Adipose tissue (tissue), 3 donors: Measurements from ENCODE around the gene VAMP2. TPM values are rescaled to one million over a fixed set of nuclear protein-coding genes. Genes with fewer than 3 reads are reported as not detected.
A peak's percentile ranks its signal among the peaks of the same experiment; 100 is the strongest.

Experiments used
- H3K27ac ChIP-seq: one replicate; pipeline ENCODE4 v1.5.1; 2013; ENCODE audit warnings: low read depth, low read length
- WGBS, 3 donors: extraction: QIAGEN DNeasy Blood & Tissue Kit; methylation state at CpG; one replicate each; pipeline ENCODE4 v1.1.7; 2013; 5-methylcytosine and 5-hydroxymethylcytosine counted together
- polyA plus RNA-seq, 3 donors: library from polyadenylated mRNA; stranded (reverse); fragments of 200-250 nt; gene quantifications; one replicate each; pipeline ENCODE4 v1.2.3, GENCODE V29; 2013
- donor health status: healthy with polysubstance abuse.
- donor health status: Bipolar disorder and iron deficiency.
- donor health status: healthy.

Gene VAMP2
- 10 to 100 TPM; 36.0 to 52.6 (median 49.6) TPM for polyA plus RNA-seq

GRCh38 chr17:8162233-8162996 lies at the start of gene VAMP2:
TSS of gene VAMP2 (minus strand) at chr17:8162948. CDS start at chr17:8162879, 69 bp downstream.
- peak within 1 kb of the TSS; percentile 68 for H3K27ac ChIP-seq
- WGBS, 3 donors: 0 to 1% (median 0%) methylated on average over 48 to 62 of the region's 75 CpGs

- 10 to 15% (median 12%) methylated on average over 22 of the region's 22 CpGs for WGBS, 3 donors
- H3K27ac ChIP-seq: no peak overlapping the region
These were observed 48.2 kb upstream of the VAMP2 start for GRCh38 chr17:8210761-8211458.

- H3K27ac ChIP-seq: no peak within 1 kb of the TSS
- WGBS, 3 donors: 2 to 4% (median 2%) methylated on average over 43 to 46 of the region's 46 CpGs
These were observed 47.4 kb upstream of the VAMP2 start, which contains the start of gene AURKB for GRCh38 chr17:8209907-8210760. TSS of gene AURKB (minus strand) at chr17:8210575. CDS start at chr17:8210224, 351 bp downstream.

GRCh38 chr17:8206536-8206935 lies 43.8 kb upstream of the VAMP2 start:
- 93 to 95% (median 94%) methylated on average over 12 of the region's 12 CpGs for WGBS, 3 donors
- no peak overlapping the region for H3K27ac ChIP-seq

- 86 to 88% (median 88%) methylated on average over 19 of the region's 19 CpGs for WGBS, 3 donors
- H3K27ac ChIP-seq: no peak overlapping the region
These were observed 42.2 kb upstream of the VAMP2 start for GRCh38 chr17:8204761-8205555.

GRCh38 chr17:8192070-8192815 lies 29.5 kb upstream of the VAMP2 start:
- 10 to 26% (median 19%) methylated on average over 12 of the region's 12 CpGs for WGBS, 3 donors
- no peak overlapping the region for H3K27ac ChIP-seq

GRCh38 chr17:8190506-8190905 lies 27.8 kb upstream of the VAMP2 start:
- whole genome bisulfite sequencing, 3 donors: 41 to 44% (median 42%) methylated on average over 6 of the region's 6 CpGs

GRCh38 chr17:8189711-8190477 lies 27.1 kb upstream of the VAMP2 start, which contains the start of gene BORCS6:
TSS of gene BORCS6 (minus strand) at chr17:8190180. CDS start at chr17:8190140, 40 bp downstream.
- H3K27ac ChIP-seq: peak within 1 kb of the TSS; percentile 36
- 0 to 1% (median 0%) methylated on average over 65 to 70 of the region's 70 CpGs for WGBS, 3 donors

More at GRCh38 chr17:8190506-8190905, 27.8 kb upstream of the VAMP2 start:
- no peak overlapping the region for H3K27ac ChIP-seq

GRCh38 chr17:8189041-8189710 lies 26.4 kb upstream of the VAMP2 start:
- H3K27ac ChIP-seq: no peak overlapping the region
- WGBS, 3 donors: 2 to 6% (median 5%) methylated on average over 58 to 67 of the region's 67 CpGs

- 25 to 37% (median 32%) methylated on average over 12 of the region's 12 CpGs for WGBS, 3 donors
- H3K27ac ChIP-seq: no peak overlapping the region
These were observed 25.6 kb upstream of the VAMP2 start for GRCh38 chr17:8188263-8188839.

- no peak overlapping the region for H3K27ac ChIP-seq
- 1% methylated on average over 25 of the region's 25 CpGs for WGBS, 3 donors
These were observed 24.9 kb upstream of the VAMP2 start for GRCh38 chr17:8187517-8188262.

- H3K27ac ChIP-seq: no peak overlapping the region
- 0 to 1% (median 0%) methylated on average over 32 of the region's 32 CpGs for WGBS, 3 donors
These were observed 24.2 kb upstream of the VAMP2 start for GRCh38 chr17:8186787-8187516.

GRCh38 chr17:8186446-8186786 lies 23.7 kb upstream of the VAMP2 start:
- 0% methylated on average over 23 of the region's 23 CpGs for WGBS, 3 donors
- no peak overlapping the region for H3K27ac ChIP-seq

GRCh38 chr17:8185582-8186445 lies 23.1 kb upstream of the VAMP2 start:
- WGBS, 3 donors: 0% methylated on average over 44 of the region's 44 CpGs
- no peak overlapping the region for H3K27ac ChIP-seq
